ENCODE data around the gene UPK3BL2. TPM values are rescaled to one million over a fixed set of nuclear protein-coding genes. Genes with fewer than 3 reads are reported as not detected.
"Not testable (repeated sequence)": the region's sequence is repeated elsewhere in the genome, so short reads cannot be mapped to it uniquely, and the experiment has no call there.

UPK3BL2 gene
- total RNA-seq, 1 donor from 2014 or later = 19.2 TPM

DNA sequence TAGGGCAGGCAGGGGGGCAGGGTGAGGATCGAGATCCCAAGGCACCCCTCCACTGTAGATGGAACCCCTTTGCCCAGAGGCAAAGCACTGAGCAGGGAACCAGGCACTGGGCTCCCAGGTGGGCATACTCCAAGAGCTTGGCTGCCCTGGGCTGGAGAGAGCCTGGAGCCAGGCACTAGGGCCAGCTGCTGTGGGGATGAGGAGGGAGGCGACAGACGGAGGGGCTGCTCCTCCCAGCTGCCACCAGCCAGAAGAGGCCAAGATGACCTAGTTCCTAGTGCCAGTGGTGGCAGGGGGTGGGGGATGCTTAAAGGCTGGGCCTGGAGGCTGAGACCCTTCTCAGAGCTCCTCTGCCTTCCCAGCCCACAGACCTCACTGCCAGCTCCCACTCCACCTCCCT lies 27.6 kb downstream of the UPK3BL2 start:
- intact Hi-C loops (cut with micrococcal nuclease); DNase-seq; H3K27ac Mint-ChIP-seq; H3K36me3 Mint-ChIP-seq (ENCODE audit: low read depth); H3K4me3 Mint-ChIP-seq; H3K4me1 Mint-ChIP-seq; H3K9me3 Mint-ChIP-seq; H3K27me3 Mint-ChIP-seq: not testable (repeated sequence)

GRCh38 chr7:102514881-102515721 lies 28.4 kb downstream of the UPK3BL2 start:
- intact Hi-C loops (cut with micrococcal nuclease); H3K4me3 Mint-ChIP-seq; H3K36me3 Mint-ChIP-seq (ENCODE audit: low read depth); H3K4me1 Mint-ChIP-seq; H3K27me3 Mint-ChIP-seq; H3K27ac Mint-ChIP-seq; H3K9me3 Mint-ChIP-seq: not testable (repeated sequence)
- DNase-seq = peak; percentile 54

DNA sequence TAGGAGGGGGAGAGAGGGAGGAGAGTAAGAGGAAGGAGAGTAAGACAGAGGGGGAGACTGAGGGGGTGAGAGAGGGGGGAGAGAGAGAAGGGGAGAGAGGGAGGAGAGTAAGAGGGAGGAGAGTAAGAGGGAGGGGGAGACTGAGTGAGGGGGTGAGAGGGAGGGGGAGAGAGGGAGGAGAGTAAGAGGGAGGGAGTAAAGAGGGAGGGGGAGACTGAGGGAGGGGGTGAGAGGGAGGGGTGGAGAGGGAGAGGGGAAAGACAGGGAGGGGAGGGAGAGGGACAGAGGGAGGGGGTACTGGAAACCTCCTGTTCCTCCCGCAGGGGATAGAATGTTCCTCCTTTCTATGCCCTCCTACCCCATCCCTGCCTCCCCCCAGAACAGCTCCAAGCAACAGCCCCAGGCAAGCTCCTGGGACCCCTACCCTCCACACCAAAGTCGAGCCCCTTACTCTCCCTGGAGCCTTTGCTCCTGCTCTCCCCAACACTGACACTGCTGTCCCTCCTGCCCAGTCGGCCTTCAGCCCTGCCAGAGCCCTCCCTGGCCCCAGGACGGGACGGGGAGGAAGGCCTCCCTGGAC lies 30.8 kb downstream of the UPK3BL2 start:
- H3K4me3 Mint-ChIP-seq = peak overlapping the region; percentile 7
- DNase-seq = peak; percentile 56
- H3K4me1 Mint-ChIP-seq; H3K27me3 Mint-ChIP-seq; intact Hi-C loops (cut with micrococcal nuclease); H3K9me3 Mint-ChIP-seq; H3K36me3 Mint-ChIP-seq (ENCODE audit: low read depth); H3K27ac Mint-ChIP-seq: not testable (repeated sequence)

GRCh38 chr7:102511860-102512522 lies 31.5 kb downstream of the UPK3BL2 start:
- H3K36me3 Mint-ChIP-seq (ENCODE audit: low read depth); H3K4me3 Mint-ChIP-seq; intact Hi-C loops (cut with micrococcal nuclease); H3K27ac Mint-ChIP-seq; H3K27me3 Mint-ChIP-seq; H3K9me3 Mint-ChIP-seq; H3K4me1 Mint-ChIP-seq; DNase-seq: not testable (repeated sequence)

- H3K36me3 Mint-ChIP-seq (ENCODE audit: low read depth); H3K4me1 Mint-ChIP-seq; H3K9me3 Mint-ChIP-seq; intact Hi-C loops (cut with micrococcal nuclease); H3K4me3 Mint-ChIP-seq; H3K27me3 Mint-ChIP-seq; H3K27ac Mint-ChIP-seq: not testable (repeated sequence)
- DNase-seq = peak; percentile 52
These were observed 32.9 kb downstream of the UPK3BL2 start for GRCh38 chr7:102510575-102510974.

DNA sequence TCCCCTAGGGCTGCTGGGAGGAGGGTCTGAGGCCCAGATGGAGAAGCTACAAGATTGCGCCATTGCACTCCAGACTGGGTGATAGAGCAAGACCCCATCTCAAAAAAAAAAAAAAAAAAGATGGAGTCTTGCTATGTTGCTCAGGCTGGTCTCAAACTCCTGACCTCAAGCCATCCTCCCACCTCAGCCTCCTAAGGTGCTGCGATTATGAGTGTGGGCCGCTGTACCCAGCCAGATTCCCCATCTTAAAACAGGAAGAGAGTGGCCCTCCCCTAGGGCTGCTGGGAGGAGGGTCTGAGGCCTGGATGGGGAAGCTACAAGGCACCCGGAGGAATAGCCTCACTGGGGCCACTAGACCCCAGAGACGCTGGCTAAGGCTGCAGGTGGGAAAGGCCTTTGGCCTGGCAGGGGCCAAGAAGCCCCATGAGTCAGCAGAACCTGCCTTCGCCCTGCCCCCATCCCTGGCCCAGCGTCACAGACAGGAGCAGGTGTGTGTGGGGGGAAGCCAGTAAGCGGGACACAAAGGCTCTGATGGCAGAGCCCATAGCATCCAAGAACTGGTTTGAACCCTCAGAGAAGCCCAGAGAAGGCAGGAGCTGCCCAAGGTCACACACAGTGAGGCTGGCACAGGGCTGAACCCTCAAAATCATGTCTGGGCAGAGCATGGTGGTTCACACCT lies 35.9 kb downstream of the UPK3BL2 start:
- H3K27me3 Mint-ChIP-seq; H3K36me3 Mint-ChIP-seq (ENCODE audit: low read depth); H3K4me3 Mint-ChIP-seq; H3K4me1 Mint-ChIP-seq; H3K27ac Mint-ChIP-seq; H3K9me3 Mint-ChIP-seq; intact Hi-C loops (cut with micrococcal nuclease): not testable (repeated sequence)
- peak; percentile 45 for DNase-seq

- H3K36me3 Mint-ChIP-seq (ENCODE audit: low read depth); H3K27ac Mint-ChIP-seq; H3K4me1 Mint-ChIP-seq; H3K4me3 Mint-ChIP-seq; H3K9me3 Mint-ChIP-seq; DNase-seq; H3K27me3 Mint-ChIP-seq; intact Hi-C loops (cut with micrococcal nuclease): not testable (repeated sequence)
These were observed 38.0 kb downstream of the UPK3BL2 start for GRCh38 chr7:102505298-102506185.

GRCh38 chr7:102503141-102503540 lies 40.4 kb downstream of the UPK3BL2 start:
- intact Hi-C loops (cut with micrococcal nuclease); H3K4me1 Mint-ChIP-seq; DNase-seq: not testable (repeated sequence)

GRCh38 chr7:102498321-102498720 lies 45.2 kb downstream of the UPK3BL2 start:
- H3K4me1 Mint-ChIP-seq; H3K27me3 Mint-ChIP-seq; H3K4me3 Mint-ChIP-seq; intact Hi-C loops (cut with micrococcal nuclease); H3K27ac Mint-ChIP-seq; H3K36me3 Mint-ChIP-seq (ENCODE audit: low read depth); DNase-seq; H3K9me3 Mint-ChIP-seq: not testable (repeated sequence)

More at GRCh38 chr7:102503141-102503540, 40.4 kb downstream of the UPK3BL2 start:
- not testable (repeated sequence) for H3K4me3 Mint-ChIP-seq; H3K27ac Mint-ChIP-seq; H3K9me3 Mint-ChIP-seq; H3K27me3 Mint-ChIP-seq; H3K36me3 Mint-ChIP-seq (ENCODE audit: low read depth)

- H3K27ac Mint-ChIP-seq; H3K4me1 Mint-ChIP-seq; H3K4me3 Mint-ChIP-seq; H3K9me3 Mint-ChIP-seq; H3K27me3 Mint-ChIP-seq; intact Hi-C loops (cut with micrococcal nuclease); H3K36me3 Mint-ChIP-seq (ENCODE audit: low read depth): not testable (repeated sequence)
- peak; percentile 56 for DNase-seq
These were observed 46.2 kb downstream of the UPK3BL2 start for GRCh38 chr7:102497308-102497707.

GRCh38 chr7:102496861-102497260 lies 46.6 kb downstream of the UPK3BL2 start:
- H3K36me3 Mint-ChIP-seq (ENCODE audit: low read depth); H3K9me3 Mint-ChIP-seq; H3K27ac Mint-ChIP-seq; H3K4me1 Mint-ChIP-seq; H3K4me3 Mint-ChIP-seq; H3K27me3 Mint-ChIP-seq; DNase-seq; intact Hi-C loops (cut with micrococcal nuclease): not testable (repeated sequence)

DNA sequence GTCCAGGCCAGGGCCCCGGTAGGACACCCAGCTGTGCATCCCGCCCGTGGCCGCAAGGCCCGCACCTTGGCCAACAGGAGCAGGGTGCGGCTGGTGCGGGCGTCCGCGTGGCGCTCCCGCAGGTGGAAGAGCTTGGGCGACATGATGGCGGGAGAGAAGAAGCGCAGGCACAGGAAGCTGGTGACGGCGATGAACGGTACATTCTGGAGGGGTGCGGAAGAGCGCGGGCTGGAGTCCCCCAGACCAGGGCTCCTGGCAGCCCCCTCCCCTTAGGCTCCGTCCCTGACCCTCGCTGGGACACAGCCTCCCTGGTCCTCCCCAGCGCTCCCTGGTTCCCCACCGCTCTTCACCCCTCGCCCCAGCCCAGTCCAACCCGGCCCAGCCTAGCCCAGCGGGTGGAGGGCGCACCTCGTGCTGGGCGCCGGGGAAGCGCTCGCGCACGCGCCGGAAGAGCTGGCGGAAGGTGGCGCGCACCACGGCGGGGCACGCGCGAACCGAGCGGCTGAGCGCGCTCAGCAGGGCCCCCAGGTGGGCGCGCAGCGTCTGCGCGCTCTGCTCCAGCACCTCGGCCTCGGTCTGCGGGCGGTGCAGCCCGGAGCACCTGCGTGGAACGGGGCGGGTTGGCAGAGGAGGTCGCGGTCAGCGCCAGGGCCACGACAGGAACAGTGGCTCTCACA lies 48.9 kb downstream of the UPK3BL2 start:
- H3K9me3 Mint-ChIP-seq; H3K27ac Mint-ChIP-seq; DNase-seq; H3K4me1 Mint-ChIP-seq; H3K4me3 Mint-ChIP-seq; H3K36me3 Mint-ChIP-seq (ENCODE audit: low read depth); intact Hi-C loops (cut with micrococcal nuclease); H3K27me3 Mint-ChIP-seq: not testable (repeated sequence)

DNA sequence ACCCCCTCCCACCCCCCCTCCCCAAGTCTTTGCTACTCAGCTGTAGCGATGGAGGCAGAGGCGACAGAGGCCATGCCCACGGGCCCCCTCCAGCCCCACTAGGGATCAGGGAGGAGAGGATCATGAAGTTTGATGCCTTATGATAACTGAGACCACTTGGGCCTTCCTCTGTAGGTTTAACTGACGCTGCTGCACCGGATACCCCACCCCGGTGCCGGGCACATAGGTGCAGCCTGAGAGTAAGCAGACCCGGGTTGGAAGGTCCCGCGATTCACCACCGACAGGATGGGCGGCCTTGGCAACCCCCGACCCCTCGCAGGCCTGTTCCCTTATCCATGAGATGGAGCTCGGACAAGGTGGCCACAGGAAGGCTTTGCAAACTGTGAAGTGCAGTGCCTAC lies 49.5 kb downstream of the UPK3BL2 start:
- H3K36me3 Mint-ChIP-seq (ENCODE audit: low read depth); H3K27ac Mint-ChIP-seq; H3K9me3 Mint-ChIP-seq; intact Hi-C loops (cut with micrococcal nuclease); H3K27me3 Mint-ChIP-seq; H3K4me3 Mint-ChIP-seq; H3K4me1 Mint-ChIP-seq: not testable (repeated sequence)
- DNase-seq = peak; percentile 71
